HG02970 (cell line): Measurements from ENCODE around the gene ARL4A.

Experiments
- ATAC-seq: cut with Tn5 transposase; IDR thresholded peaks from one replicate; pipeline ENCODE4 v1.9.1; 2021; ENCODE audit warnings: mild to moderate bottlenecking, moderate library complexity, moderate number of reproducible peaks; ENCODE audit not compliant: unreplicated experiment, low FRiP score

The ARL4A gene

DNA sequence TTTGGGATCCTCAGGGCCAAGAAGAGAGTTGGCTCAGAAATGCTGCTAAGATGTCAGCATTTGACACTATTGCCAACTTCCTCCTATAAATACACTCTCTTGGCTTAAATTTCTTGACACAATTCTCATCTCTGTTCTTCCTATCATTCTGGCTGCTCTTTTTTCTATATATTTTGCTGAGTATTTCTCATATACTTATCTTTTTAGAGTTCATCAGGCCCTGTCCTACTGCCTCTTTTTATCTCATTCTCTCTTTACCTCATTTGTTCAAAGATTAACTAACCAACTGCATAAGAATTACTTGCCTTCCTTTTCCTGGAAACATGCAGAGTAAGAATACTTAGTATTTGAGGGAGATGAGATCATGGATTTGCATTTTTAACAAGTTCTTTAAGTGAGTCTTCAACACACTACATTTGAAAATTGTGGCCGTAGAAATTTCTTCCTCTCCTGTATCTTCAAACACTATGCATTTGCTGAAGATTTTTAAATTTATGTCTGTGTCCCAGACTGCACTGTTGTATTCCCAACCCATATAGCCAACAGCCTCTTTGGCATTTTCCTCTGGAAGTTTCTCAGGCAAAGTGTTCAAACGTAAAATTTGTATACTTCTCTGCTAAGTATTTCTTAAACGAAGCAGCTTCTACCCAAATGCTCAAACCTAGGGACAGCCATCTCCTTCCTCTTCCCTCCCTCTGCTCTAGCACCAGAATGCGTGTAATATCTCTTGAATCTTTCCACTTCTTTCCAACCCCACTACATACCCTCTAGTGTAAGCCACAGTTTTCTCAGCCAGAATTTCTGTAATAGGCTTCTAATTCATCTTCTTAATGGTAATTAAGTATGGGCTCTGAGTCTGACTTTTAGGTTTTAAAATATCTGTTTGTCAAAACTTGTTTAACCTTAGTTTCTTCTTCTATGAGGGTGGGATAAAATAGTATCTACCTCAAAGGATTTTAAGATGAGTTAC is 35.5 kb downstream of the ARL4A start:
- no peak for ATAC-seq

DNA sequence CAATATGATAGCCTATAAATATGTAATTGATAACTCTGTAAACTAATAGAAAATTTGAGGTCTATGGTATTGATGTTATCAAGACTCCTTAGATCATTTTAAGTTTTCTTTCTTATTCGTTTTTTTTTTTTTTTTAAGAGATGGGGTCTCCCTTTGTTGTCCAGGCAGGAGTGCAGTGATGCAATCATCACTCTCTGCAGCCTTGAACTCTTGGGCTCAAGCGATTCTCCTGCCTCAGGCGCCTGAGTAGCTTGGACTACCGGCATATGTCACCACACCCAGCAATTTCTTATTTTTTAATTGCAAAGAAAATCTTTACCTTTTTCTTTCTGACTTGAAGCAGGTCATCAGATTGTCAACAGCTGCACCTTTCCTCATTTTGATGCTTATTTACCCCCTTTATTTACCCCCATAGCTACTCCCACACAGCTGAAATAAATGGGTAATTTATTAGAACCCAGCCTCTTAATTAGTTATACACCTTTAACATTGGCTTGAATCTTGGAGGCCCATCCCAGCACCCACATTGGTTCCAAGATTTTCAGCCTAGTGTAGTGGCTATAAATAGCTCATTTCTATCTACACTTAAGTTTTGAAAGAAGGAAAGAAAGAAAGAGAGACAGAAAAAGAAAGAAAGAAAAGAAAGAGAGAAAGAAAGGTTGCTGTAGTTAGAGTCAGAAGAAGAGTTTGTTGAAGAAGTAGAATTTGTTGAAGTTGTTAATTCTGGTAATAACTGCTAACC is 38.3 kb downstream of the ARL4A start:
- no peak for ATAC-seq

DNA sequence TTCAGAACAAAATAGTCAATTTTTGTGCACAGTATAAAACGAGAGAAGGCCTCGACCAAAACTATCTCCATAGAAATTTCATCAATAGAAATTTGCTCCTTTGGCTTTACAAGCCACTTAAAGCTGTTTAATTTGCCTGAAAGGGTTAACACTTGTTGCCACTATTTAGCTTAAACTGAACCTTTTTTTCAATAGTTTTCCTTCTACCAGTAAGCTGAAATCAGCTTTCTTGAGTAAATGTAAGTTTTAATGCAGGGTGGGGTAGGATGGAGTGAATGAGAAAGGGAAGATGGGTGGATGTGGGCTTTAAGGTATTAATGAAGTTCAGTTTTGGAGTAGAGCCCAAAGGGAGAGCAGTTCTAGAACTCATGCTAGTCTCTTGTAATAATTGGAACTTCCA is 39.5 kb downstream of the ARL4A start:
- no peak for ATAC-seq

DNA sequence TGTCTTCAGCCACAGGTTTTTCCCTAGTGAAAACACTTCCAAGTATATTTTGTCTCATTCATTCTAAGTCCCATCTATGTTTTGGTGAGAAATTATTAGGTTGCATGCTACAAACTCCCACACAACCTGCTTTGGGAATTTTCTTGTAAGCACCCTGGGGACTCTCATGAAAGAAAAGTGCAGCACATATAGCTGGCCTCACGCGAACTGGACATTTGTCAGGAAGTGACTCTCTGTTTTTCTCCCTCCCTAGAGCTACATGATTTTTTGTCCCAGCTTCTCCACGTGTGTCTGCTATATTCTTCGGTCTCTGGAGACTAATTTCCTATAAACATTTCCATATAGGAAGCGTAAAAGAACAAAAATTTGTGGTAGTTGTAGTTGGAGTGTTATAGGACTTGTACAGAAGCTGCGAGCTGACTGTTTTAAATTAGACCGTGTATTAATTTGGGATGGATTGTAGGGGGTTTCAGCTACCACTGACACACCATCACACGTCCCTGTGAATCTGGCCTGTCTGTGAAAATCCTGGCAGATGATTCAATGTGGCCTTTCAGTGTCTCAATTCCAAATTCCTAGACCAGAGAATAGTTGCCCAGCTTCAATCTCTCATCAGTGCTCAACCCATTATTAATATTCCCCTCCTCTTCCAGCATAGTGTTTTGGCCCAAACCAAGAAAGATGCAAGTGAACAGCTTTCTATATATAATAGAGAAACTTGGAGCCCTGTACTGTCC is 40.2 kb downstream of the ARL4A start:
- no peak for ATAC-seq

DNA sequence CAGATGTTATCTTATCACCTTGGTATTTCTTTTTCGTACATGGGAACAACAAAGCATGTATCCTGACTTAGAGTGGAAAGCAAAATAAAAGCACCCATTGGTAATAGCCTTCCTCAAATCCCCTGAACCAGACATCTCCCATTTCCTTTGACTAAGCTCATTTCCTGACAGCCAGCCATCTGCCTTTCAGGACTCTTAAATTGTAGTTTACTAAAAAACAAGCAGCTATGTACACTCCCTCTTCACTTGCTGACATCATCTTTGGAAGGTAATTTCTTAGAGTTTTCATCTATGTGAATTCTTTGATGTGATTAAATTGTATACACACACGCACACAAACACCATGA is 40.7 kb downstream of the ARL4A start:
- no peak for ATAC-seq

DNA sequence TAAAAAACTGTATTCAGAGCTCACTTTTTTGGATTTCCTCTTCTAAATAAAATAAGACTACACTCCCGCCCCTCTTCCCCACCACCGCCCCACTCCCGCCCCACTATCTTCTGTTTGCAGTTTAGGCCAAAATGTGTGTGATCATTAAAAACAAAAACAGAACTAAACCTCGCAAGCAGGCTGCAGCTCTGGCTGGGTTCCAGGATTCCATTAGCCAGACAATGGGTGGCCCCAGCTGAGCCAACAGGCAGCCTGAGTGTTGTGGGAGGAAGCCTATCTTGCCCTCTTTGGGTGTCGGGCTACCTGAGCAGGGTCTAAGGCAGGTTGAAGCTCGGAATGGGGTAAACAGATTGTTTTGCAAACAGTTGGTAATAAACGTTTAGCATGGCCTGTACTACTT is 41.7 kb downstream of the ARL4A start:
- ATAC-seq = no peak

DNA sequence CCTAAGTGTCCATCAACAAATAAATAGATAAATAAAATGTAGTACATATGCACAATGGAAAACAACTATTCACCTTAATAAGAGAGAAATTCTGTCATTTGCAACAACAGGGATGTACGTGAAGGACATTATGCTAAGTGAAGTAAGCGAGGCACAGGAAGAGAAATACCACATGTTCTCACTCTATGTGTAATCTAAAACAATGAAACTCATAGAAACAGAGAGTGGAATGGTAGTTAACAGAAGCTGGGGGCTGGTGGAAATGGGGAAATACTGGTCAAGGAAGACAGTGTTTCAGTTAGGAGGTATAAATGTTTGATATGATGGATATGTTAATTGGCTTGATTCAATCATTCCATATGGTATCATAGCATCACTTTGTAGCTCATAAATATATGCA is 43.1 kb downstream of the ARL4A start:
- no peak for ATAC-seq

DNA sequence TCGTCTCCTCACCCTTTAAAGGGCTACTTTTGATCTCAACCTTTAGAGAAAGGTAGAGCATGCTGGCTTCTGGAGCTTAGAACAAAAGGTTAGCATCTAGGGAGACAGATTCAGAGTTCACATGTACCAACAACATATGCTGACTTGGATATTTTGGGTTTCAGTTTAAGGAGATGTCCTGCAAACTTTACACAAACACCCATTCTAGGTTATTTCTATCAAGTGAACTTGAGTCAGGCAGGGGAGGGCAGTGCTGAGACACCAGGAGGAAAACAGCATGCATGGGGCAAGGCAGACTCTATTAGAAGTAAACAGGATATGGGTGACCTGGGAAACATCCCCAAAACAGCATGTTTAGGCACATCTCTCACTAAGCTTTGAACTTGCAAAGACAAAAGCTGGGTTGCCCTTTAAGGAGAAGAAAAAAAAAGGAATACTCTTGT is 43.8 kb downstream of the ARL4A start:
- no peak for ATAC-seq

DNA sequence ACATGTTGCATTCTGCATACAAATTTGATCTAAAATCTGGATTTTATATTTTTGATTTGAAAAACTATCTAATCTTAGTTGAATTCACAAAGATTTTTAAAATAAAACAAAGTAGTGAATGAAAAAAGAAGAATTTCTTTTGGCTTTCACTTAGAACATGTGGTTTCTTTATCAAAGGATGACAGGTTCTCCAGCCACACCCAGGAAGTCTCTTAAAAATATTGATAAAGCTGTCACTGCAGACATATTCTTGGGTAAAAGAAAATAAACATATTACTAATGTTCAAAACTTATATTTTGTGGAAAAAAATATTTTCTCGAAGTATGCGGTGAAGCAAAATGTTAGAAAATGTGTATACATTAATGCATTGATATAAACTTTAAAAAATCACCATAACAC is 44.3 kb downstream of the ARL4A start:
- ATAC-seq = no peak

DNA sequence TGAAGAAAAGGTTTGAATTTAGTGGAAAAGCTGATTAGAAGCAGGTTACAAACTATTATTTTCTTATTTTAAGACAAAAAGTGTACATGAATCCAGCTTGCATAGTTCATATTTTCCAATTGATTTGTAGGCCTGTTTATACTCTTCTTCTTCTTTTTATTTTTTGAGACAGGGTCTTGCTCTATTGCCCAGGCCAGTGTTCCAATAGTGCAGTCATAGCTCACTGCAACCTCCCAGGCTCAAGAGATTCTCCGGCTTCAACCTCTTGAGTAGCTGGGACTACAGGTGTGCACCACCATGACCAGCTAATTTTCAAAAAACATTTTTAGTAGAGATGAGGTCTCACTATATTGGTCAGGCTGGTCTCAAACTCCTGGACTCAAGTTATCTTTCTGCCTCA is 45.0 kb downstream of the ARL4A start:
- no peak for ATAC-seq

DNA sequence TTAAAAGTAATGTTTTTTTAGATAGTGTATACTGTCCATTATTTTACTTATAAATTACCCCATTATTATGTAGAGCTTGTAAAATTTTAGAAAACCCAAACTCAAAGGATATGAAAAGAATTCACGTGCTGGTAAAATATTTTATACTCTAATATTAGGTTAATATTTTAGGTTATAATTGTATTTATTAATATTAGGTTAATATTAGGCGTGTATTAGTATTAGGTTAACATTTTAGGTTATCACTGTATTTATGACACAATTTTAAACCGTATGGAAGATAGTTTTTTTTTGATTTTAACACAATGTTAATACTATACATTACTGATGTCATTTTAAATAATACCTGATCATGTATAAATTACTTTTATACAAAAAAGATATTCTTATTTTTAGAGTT is 48.5 kb downstream of the ARL4A start:
- ATAC-seq = no peak

DNA sequence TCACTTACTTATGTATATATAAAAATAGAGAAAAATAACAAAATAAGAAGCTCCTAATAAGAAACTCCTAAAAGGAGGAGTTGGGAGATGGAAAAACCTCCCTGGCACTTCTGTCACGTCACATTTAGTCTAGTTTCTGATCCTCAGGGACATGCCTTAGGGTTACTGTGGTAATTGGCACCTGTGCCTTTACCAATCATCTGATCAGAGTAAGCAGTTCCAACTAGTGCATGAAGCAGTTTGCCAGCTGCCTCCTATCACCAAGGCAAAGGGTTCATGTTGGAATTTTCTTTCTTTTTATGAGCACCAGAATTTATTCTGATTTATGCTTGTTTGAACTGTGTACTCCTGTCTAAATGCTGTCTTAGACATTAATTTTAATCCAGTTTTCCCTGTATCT is 49.9 kb downstream of the ARL4A start:
- no peak for ATAC-seq

DNA sequence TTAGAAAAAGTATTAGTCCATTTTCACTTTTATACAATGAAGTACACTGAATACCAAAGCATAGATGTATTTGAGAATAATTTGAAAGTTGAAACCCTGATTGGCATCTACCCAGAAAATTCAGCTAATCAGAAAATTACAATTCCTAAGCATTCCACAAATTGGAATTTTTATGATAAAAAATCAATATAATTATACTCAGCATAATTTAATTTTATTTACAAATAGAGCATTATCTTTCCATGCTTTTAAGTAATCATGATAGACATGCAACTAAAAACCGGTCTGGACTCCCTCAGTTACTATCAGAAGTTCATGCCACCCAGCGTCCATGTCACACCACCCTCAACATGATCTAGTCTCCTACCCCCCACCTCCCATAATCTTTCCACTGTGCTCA is 50.4 kb downstream of the ARL4A start:
- ATAC-seq = no peak

DNA sequence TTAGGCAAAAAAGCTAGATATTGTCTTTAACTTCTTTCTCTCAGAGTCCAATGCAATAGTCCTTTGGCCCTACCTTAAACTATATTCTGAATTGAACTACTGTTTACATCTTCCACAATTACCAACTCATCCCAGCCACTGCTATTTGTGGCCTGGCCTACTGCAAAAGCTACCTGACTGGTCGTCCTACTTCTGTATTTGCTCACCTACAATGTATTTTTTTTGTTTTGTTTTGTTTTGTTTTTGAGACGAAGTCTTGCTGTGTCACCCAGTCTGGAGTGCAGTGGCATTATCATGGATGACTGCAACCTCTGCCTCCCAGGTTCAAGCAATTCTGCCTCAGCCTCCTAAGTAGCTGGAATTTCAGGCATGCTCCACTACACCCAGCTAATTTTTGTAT is 51.2 kb downstream of the ARL4A start:
- no peak for ATAC-seq
